ENCODE results near the gene C1QL1.

C1QL1 gene

GRCh38 chr17:44918006-44918405 is 50.1 kb downstream of the C1QL1 start:
- DNase-seq (ENCODE audit: extremely low spot score, insufficient read length, low read depth) (no peak), FAIRE-seq (no peak)

GRCh38 chr17:44917456-44917855 is 50.6 kb downstream of the C1QL1 start:
- DNase-seq (ENCODE audit: extremely low spot score, insufficient read length, low read depth) = no peak
- FAIRE-seq = no peak

GRCh38 chr17:44916781-44917241 is 51.3 kb downstream of the C1QL1 start:
- FAIRE-seq (no peak), DNase-seq (ENCODE audit: extremely low spot score, insufficient read length, low read depth) (no peak)

GRCh38 chr17:44915862-44916780 is 52.0 kb downstream of the C1QL1 start:
- no peak for FAIRE-seq
- no peak for DNase-seq (ENCODE audit: extremely low spot score, insufficient read length, low read depth)

GRCh38 chr17:44915321-44915726 is 52.8 kb downstream of the C1QL1 start, which contains the start of gene GFAP:
Gene GFAP, minus strand, starts transcription at chr17:44915500. Its CDS starts 14 bp downstream, at chr17:44915486.
- FAIRE-seq (no peak), DNase-seq (ENCODE audit: extremely low spot score, insufficient read length, low read depth) (no peak)

GRCh38 chr17:44914698-44915271 is 53.3 kb downstream of the C1QL1 start:
- DNase-seq (ENCODE audit: extremely low spot score, insufficient read length, low read depth) = no peak

GRCh38 chr17:44914148-44914547 is 54.0 kb downstream of the C1QL1 start:
- no peak for FAIRE-seq

More at GRCh38 chr17:44914698-44915271, 53.3 kb downstream of the C1QL1 start:
- no peak for FAIRE-seq

GRCh38 chr17:44913676-44914075 is 54.4 kb downstream of the C1QL1 start:
- no peak for FAIRE-seq
- DNase-seq (ENCODE audit: extremely low spot score, insufficient read length, low read depth) = no peak

More at GRCh38 chr17:44914148-44914547, 54.0 kb downstream of the C1QL1 start:
- no peak for DNase-seq (ENCODE audit: extremely low spot score, insufficient read length, low read depth)

- DNase-seq (ENCODE audit: extremely low spot score, insufficient read length, low read depth) (no peak), FAIRE-seq (no peak)
Observed at GRCh38 chr17:44912763-44913544, 55.1 kb downstream of the C1QL1 start.

- peak; percentile 78 for FAIRE-seq
- DNase-seq (ENCODE audit: extremely low spot score, insufficient read length, low read depth) = no peak
Observed at GRCh38 chr17:44911133-44912001, 56.7 kb downstream of the C1QL1 start.

- no peak for DNase-seq (ENCODE audit: extremely low spot score, insufficient read length, low read depth)
- no peak for FAIRE-seq
Observed at GRCh38 chr17:44910231-44911106, 57.6 kb downstream of the C1QL1 start.
